ENCODE measurements around the gene TLCD3B. TPM values are rescaled to one million over a fixed set of nuclear protein-coding genes. Genes with fewer than 3 reads are reported as not detected.

TLCD3B gene
- total RNA-seq, 3 donors from 2014 or later (not counting 1 experiment from before 2014, with no cell fraction given) = 0.88 to 2.0 (median 1.7) TPM

- peaks cover 20% of the 10 kb centered on the region for H3K4me1 ChIP-seq (ENCODE audit: control insufficient read depth, insufficient read depth, low read length)
Measured at GRCh38 chr16:29993903-29994599, 37.0 kb downstream of the TLCD3B start.

GRCh38 chr16:29993191-29993902 lies 37.7 kb downstream of the TLCD3B start:
- H3K27me3 Mint-ChIP-seq (ENCODE audit: low read depth in 2 of 2) = no peaks in the 10 kb centered on the region
- no peaks in the 10 kb centered on the region for H3K36me3 Mint-ChIP-seq
- Histone ChIP-seq H3K36me3 (ENCODE audit: control insufficient read depth, insufficient read depth, low read length) (peaks cover 22% of the 10 kb centered on the region), H3K4me1 (ENCODE audit: control insufficient read depth, insufficient read depth, low read length) (peaks cover 20% of the 10 kb centered on the region), H3K4me3 (ENCODE audit: low read length) (no peak overlapping the region), H3K27ac (ENCODE audit: low read length) (no peak overlapping the region), H3K9me3 (ENCODE audit: control insufficient read depth, insufficient read depth, low read length) (no peaks in the 10 kb centered on the region), H3K27me3 (ENCODE audit: control insufficient read depth, insufficient read depth, low read length) (no peaks in the 10 kb centered on the region)
- peak overlapping the region in 1 of 2 donors; percentile 97 for H3K27ac Mint-ChIP-seq
- H3K4me1 Mint-ChIP-seq = peaks cover 13 to 35% of the 10 kb centered on the region in 2 donors
- DNase-seq (no peak), ATAC-seq (no peak)
- 95% methylated on average over 25 of the region's 25 CpGs for WGBS (ENCODE audit: insufficient coverage)
- H3K4me3 Mint-ChIP-seq = no peak overlapping the region
- no peak for TF ChIP-seq CTCF (IDR thresholded peaks at IDR 0.05)
- intact Hi-C loops (cut with micrococcal nuclease) = no loop called here
- no peaks in the 10 kb centered on the region for H3K9me3 Mint-ChIP-seq

More at GRCh38 chr16:29993903-29994599, 37.0 kb downstream of the TLCD3B start:
- H3K9me3 ChIP-seq (ENCODE audit: control insufficient read depth, insufficient read depth, low read length) = no peaks in the 10 kb centered on the region
- Mint-ChIP-seq H3K27ac (peak overlapping the region in 1 of 2 donors; percentile 97), H3K27me3 (ENCODE audit: low read depth in 2 of 2) (no peaks in the 10 kb centered on the region), H3K36me3 (no peaks in the 10 kb centered on the region), H3K4me1 (peaks cover 13 to 34% of the 10 kb centered on the region in 2 donors), H3K4me3 (peak overlapping the region; percentile 33), H3K9me3 (no peaks in the 10 kb centered on the region)
- peaks cover 17% of the 10 kb centered on the region for H3K36me3 ChIP-seq (ENCODE audit: control insufficient read depth, insufficient read depth, low read length)
- DNase-seq = no peak
- H3K4me3 ChIP-seq (ENCODE audit: low read length) = no peak overlapping the region
- H3K27me3 ChIP-seq (ENCODE audit: control insufficient read depth, insufficient read depth, low read length) = no peaks in the 10 kb centered on the region
- intact Hi-C loops (cut with micrococcal nuclease) = no loop called here
- H3K27ac ChIP-seq (ENCODE audit: low read length) = no peak overlapping the region
- TF ChIP-seq CTCF (IDR thresholded peaks at IDR 0.05) = no peak
- WGBS (ENCODE audit: insufficient coverage) = 95% methylated on average over 9 of the region's 9 CpGs
- no peak for ATAC-seq

- no peak overlapping the region for H3K4me3 ChIP-seq (ENCODE audit: low read length)
- H3K4me1 ChIP-seq (ENCODE audit: control insufficient read depth, insufficient read depth, low read length) = peaks cover 20% of the 10 kb centered on the region
- WGBS (ENCODE audit: insufficient coverage) = 87% methylated on average over 7 of the region's 7 CpGs
- H3K27me3 ChIP-seq (ENCODE audit: control insufficient read depth, insufficient read depth, low read length) = no peaks in the 10 kb centered on the region
- TF ChIP-seq CTCF (IDR thresholded peaks at IDR 0.05) = no peak
- H3K9me3 ChIP-seq (ENCODE audit: control insufficient read depth, insufficient read depth, low read length) = no peaks in the 10 kb centered on the region
- DNase-seq (no peak), ATAC-seq (no peak)
- Mint-ChIP-seq H3K27me3 (ENCODE audit: low read depth in 2 of 2) (no peaks in the 10 kb centered on the region), H3K4me1 (peaks cover 13 to 41% of the 10 kb centered on the region in 2 donors), H3K27ac (no peak overlapping the region), H3K36me3 (no peaks in the 10 kb centered on the region), H3K9me3 (no peaks in the 10 kb centered on the region), H3K4me3 (peak overlapping the region; percentile 68)
- H3K36me3 ChIP-seq (ENCODE audit: control insufficient read depth, insufficient read depth, low read length) = peaks cover 29% of the 10 kb centered on the region
- intact Hi-C loops (cut with micrococcal nuclease) = no loop called here
- no peak overlapping the region for H3K27ac ChIP-seq (ENCODE audit: low read length)
Measured at GRCh38 chr16:29992344-29992967, 38.6 kb downstream of the TLCD3B start.

Measured in natural killer cell (primary cell).